H54 (cell line): ENCODE measurements around the gene TMEM106C.

Source experiments
- DNase-seq: peaks from one replicate; pipeline ENCODE4 v3.0.0; 2011; ENCODE audit warnings: low spot score, mixed read lengths; ENCODE audit not compliant: insufficient read length
- FAIRE-seq: peaks from 3 replicates; lab custom pipeline; 2011; peaks lifted over from hg19 to GRCh38; lab: Jason Lieb, UNC
- POLR2A ChIP-seq: IDR thresholded peaks from 2 replicates; pipeline ENCODE4 v1.6.1; 2011; ENCODE audit warnings: low read depth, mild to moderate bottlenecking, low read length

The TMEM106C gene

DNA sequence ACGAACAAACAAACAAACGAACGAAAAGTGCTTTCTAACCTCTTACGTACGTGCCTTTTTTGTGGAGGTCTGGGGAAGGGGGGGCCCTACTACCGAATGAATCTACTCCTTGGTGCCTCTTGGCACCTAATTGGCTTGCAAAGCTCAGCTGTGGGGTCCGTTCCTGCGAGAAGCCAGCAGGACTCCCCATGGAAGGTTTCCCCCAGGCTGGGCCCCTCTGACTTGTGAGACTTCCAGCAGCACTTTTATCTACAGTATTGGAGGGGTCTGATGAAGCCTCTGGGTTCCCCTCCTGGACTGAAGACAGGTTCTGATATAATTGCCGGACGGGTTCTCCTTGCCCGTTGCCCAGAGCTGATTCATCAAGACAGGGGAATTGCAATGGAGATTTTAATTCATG lies 1.2 kb upstream of the TMEM106C start:
- DNase-seq = no peak
- no peak for TF ChIP-seq POLR2A
- no peak for FAIRE-seq

DNA sequence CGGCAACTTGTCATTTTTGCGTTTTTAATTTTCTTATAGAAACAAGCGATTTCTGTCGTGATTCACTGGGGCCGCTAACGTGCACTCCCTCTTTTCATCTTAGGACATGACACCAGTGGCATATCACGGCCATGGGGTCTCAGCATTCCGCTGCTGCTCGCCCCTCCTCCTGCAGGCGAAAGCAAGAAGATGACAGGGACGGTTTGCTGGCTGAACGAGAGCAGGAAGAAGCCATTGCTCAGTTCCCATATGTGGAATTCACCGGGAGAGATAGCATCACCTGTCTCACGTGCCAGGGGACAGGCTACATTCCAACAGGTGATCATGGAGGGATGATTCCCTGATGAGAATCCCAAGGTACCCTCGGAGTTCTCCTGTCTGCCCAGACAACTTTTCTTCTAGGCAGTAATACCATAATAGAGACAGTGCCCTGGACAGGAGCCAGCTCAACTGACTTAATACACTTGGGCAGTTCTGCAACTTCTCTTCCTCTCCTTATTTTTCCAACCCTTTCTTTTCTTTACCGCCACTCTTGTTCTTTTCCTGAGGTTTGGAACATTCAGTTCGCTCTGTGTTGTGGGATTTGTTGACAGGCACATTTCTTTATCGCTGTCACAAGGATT lies 821 bp downstream of the TMEM106C start:
- no peak for FAIRE-seq
- no peak for TF ChIP-seq POLR2A
- no peak for DNase-seq

DNA sequence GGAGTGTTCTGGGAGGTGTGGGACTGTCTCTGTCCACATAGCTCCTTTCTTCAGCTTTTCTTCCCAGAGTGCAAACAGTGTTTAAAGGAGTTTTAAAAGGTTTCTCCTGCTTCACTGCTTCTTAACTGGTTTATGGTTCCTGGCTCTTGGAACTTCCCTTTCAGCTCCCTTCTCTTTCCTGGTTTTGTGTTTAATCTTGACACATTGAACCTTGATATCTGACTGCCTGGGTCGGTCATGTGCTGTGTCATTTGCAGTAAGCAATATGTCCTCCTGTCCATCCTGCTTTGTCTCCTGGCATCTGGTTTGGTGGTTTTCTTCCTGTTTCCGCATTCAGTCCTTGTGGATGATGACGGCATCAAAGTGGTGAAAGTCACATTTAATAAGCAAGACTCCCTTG lies 2.2 kb downstream of the TMEM106C start:
- DNase-seq = no peak
- FAIRE-seq = no peak
- no peak for TF ChIP-seq POLR2A

DNA sequence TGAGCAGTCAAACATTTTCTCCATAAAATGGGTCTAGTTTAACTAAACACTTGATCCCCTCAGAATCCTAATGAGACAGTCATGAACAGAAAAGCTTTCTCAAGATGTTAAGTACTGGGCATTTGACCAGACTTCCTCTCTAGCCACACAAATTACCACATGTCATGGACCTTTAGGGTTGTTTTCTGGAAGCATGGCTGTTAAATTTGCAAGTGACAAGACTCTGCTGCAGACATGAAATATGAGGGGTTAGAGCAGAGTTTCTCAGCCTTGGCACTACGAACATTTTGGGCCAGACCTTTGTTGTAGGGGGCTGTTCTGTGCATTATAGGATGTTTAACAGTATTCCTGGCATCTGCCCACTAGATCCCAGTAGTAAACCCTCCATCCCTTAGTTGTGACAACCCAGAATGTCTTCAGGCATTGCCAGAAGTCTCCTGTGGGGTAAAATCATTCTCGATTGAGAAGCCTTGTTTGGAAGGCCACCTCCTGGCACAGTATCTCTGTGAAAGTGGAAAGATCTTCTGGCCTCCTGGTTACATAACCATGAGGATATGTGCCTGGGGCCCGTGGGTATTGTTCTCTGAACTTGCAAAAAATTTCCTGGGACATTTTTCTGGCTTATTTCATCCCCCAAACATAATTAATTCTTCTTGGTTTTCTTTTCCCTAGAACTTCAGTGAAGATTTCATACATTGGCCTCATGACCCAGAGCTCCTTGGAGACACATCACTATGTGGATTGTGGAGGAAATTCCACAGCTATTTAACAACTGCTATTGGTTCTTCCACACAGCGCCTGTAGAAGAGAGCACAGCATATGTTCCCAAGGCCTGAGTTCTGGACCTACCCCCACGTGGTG lies 4.3 kb downstream of the TMEM106C start:
- FAIRE-seq = no peak
- TF ChIP-seq POLR2A = no peak
- DNase-seq = no peak

DNA sequence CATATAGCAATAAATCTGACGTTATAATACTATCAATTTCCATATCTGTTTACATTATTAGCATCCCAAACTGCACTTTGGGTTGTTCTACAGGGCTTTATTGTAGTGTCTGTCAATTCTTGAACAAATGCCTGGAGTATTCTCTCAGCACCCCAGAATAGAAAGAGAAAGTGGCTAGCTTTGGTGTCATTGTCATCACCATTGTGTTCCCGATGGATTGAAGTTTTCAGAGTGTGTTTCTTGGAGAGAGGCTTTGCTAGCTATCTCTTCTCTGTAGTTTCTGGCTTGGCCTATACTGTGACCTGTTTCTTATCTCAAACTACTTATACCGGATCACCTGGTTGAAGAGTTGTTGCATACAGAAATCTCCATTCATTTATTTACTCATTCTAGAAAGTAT lies 6.4 kb downstream of the TMEM106C start:
- DNase-seq (no peak), FAIRE-seq (no peak)
- TF ChIP-seq POLR2A = no peak

DNA sequence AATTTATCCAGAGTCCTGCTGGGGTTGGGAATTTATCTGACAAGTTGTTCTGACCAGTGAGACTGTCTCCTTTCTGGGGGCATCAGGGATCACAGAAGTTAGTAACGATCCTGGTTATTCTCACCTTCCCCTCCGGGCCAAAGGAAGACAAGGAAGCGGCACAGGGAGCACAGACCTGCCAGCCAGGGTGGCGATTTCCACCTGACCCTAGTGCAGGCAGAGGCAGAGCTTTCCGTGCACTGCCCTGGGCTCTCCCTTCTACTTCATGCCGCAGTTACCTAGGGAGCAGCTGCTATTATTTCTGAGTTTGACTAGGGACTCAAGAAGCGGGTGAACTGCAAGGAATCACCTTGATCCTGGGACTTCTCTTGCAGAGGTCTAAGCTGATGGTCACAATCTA lies 7.4 kb downstream of the TMEM106C start:
- no peak for TF ChIP-seq POLR2A
- DNase-seq (no peak), FAIRE-seq (no peak)

DNA sequence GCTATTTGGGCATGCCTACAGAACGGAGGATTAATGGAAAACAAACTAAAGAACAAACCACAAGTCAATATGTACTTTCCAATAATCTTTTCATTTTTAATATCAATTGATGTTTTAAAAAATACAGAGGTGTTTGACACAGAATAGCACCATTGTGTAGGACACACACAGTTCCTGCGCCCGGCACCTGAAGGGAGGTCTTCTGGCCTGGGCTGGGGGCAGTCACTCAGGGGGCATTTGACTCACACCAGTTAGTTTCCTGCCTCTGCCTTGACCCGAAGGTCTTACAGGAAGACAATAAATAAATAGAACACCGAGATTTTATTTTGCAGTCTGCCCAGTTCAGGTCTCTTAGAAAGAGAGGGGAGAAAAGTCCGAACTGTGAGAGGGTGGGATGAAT lies 9.5 kb downstream of the TMEM106C start:
- DNase-seq (no peak), FAIRE-seq (no peak)
- TF ChIP-seq POLR2A = no peak

DNA sequence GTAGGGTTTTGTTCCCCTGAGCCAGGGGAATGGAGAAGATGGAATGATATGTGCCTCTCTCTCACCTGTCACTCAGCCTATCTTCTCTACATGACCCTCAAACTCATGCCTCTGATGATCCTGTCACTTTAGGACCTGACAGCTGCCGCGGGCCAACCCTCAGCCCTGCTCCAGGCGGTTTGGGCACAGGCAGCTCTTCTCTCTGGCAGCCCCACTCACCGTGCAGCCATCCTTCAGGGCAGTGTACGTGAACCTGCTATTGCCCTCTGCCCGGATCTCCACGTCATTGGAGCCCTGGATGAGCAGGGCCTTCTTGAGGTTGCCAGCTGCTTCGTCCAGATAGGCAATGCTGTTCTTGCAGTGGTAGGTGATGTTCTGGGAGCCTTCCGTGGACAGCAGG lies 10.5 kb downstream of the TMEM106C start:
- FAIRE-seq = no peak

DNA sequence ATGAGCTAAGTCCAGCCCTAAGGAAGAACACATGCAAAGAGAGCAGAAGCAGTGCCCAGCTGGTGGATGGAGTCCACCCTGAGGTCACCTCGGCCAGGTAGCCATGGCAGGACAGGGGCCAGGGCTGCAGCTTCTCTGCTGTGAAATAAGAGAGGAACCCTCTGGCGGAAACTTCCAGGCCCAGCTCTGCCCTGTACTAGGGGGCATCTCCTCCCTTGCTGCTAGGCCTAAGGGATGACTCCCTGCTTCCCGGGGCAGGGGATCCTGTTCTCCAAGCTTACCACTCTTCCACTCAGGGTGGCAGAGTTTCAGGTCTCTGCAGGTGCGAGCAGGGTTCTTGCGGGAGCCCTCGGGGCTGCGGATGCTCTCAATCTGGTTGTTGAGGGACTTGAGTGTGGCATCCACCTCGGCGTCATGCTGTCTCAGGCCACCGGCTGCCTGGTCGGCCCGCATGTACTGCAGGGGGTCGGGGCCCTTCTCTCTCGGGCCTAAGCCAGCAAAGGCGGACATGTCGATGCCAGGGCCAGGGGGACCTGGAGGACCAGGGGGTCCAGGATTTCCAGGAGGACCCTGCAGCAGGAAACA lies 11.7 kb downstream of the TMEM106C start:
- no peak for TF ChIP-seq POLR2A
- no peak for DNase-seq
- no peak for FAIRE-seq

More for the DNA sequence above, 10.5 kb downstream of the TMEM106C start:
- DNase-seq = no peak
- no peak for TF ChIP-seq POLR2A

DNA sequence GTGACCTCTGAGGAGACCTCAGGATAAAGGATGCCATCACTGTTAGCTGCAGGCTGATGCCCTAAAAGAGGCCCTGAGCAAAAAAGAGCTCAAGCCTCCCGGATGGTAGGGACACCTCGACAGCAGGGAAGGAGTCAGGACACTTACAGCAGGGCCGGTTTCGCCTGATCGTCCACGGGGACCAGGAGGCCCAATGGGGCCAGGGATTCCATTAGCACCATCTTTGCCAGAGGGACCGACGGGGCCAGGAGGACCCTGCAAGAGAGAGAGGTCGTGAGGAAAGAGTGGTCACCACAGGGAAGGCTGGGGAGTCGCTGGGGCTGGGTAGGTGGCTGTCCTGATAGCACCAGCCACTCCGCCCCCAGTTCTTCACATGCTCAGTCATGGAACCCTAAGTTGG lies 12.4 kb downstream of the TMEM106C start:
- FAIRE-seq = no peak

DNA sequence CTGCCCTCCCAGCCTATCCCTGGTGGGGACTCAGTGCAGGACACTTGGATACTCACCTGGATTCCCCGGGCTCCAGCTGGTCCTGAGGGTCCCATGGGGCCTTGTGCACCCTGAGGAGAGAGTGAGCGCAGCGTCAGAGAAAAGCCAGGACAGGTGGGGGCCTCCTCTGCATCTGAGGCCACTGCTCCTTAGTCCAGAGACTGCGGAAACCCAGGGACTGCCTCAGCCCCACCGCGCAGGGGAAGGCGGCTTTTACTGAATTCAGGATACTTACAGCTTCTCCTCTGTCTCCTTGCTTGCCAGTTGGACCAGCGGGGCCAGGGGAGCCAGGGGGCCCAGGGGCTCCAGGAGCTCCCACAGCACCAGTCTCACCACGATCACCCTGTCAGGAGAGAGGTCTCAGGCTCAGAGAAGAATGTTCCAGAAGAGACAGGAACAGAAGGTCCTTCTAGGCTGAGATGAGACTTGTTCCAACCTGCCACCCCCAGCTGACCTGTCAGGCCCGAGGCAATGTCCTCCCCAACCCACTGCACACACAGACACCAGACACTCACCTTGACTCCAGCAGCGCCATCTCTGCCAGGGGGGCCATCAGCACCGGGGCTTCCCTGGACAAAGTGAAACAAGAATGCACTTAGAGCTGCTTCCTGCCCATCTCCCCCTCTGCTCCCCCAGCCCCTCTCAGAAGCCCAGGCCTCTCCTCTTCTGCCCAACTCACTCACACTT lies 13.8 kb downstream of the TMEM106C start:
- DNase-seq (no peak), FAIRE-seq (no peak)
- TF ChIP-seq POLR2A = no peak

More for the DNA sequence above, 12.4 kb downstream of the TMEM106C start:
- DNase-seq = no peak
- TF ChIP-seq POLR2A = no peak

DNA sequence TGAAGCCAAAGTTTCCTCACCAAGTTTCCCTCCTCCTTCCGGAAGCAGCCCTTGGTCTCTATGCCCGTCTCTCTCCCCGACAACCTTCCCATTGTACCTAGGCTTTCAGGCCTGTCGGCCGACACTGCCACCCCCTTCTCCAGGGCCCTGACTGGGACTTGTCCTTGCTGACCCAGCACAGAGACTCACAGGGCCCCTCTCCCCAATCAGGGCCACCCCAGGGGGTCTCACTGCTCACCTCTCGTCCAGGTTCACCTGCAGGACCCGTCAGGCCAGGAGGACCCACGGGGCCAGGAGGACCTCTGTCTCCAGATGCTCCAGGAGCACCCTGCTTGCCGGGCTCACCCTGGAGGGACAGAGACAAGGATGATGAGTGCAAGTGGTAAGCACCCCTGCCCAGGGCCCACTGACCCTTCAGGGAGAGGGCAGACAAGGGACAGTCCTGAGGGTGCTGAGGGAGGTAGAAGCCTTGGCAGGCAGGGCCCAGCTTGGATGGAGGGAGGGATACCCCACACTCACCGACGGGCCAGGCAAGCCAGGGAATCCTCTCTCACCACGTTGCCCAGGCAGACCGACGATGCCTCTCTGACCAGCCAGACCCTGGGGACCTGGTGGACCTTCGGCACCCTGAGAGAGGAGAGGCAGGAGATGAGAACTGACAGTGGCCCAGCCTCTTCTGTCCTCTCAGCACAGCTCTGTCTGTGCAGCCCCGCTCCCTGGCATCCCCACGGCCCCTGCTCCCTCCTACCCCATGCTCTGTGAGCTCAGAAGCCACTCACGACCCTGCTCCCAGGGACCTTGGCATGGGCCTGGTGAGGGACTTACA lies 14.6 kb downstream of the TMEM106C start:
- no peak for DNase-seq
- no peak for TF ChIP-seq POLR2A
- FAIRE-seq = no peak

DNA sequence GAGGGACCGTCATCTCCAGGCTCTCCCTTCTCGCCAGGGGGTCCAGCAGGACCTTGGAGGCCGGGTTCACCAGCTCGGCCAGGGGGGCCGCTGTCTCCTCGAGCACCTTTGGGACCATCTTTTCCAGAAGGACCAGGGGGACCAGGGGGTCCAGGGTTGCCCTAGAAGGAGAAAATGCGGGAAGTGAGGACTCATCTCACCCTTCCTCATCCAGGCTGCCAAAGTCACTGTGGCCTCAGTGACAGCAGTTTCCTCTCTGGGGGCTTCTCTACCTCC lies 15.1 kb downstream of the TMEM106C start:
- no peak for TF ChIP-seq POLR2A
- DNase-seq (no peak), FAIRE-seq (no peak)

DNA sequence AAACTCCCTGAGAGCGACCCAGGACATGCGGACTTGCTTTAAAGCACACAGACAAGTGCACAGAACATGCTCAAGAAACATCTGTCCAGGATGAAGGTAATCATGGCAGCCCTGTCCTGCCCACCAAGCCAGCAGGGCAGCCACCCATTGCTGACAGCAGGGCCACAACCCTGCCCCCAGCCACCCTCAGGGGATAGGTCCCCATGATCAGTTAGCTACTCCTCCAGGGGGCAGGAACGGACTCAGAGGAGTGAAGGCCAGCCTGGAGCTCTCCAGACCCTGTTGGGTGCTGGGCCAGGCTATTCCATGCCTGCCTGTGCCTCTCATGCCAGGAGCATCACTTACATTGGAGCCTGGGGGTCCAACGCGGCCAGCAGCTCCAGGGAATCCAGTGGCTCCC lies 15.8 kb downstream of the TMEM106C start:
- DNase-seq (no peak), FAIRE-seq (no peak)
- no peak for TF ChIP-seq POLR2A
